CD4-positive, alpha-beta T cell treated with Interleukin-2 at 100 ng/mL for 4 hours (primary cell): ENCODE measurements around the gene DEPDC1B.
"Not testable (repeated sequence)": the region's sequence is repeated elsewhere in the genome, so short reads cannot be mapped to it uniquely, and the experiment has no call there.

Experiments
- DNase-seq: peaks from one replicate; pipeline ENCODE4 v3.0.0-alpha.2; 2020; ENCODE audit warnings: low spot score

The DEPDC1B gene

DNA sequence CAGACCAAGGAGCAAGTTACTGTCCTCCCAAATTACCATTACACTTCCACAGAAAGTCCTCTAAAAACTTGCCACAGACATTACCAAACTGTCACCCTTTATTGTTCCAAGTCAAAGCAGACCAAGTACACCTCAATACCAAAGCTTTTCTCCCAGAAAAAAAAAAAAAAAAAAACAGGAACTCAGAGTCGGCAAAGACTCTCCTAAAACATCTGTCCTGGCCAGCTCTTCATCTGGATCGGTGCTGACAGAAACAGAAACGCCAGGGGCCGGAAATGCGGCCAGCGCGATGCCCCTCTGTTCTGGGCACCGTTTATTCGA is 718 bp downstream of the DEPDC1B start:
- DNase-seq = peak; percentile 6

GRCh38 chr5:60698336-60698735 is 1.6 kb downstream of the DEPDC1B start:
- no peak for DNase-seq

DNA sequence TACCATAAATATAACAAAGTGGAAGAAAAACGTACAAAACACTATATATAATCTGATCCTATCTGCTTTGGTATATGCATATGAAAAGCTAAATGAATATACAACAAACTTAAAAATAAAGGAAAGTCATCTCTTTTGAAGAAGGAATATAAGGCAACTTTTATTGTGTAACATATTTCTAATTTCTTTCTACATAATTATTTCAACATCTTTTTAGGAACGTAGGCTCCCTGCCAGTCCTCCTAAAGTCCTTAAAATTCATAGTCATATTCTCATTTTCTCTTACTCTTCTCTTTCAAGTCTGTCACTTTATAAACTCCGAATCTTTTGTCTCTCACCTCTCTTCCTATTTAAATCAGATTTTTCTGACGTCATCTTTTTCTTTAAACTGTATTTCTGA is 9.6 kb downstream of the DEPDC1B start:
- no peak for DNase-seq

DNA sequence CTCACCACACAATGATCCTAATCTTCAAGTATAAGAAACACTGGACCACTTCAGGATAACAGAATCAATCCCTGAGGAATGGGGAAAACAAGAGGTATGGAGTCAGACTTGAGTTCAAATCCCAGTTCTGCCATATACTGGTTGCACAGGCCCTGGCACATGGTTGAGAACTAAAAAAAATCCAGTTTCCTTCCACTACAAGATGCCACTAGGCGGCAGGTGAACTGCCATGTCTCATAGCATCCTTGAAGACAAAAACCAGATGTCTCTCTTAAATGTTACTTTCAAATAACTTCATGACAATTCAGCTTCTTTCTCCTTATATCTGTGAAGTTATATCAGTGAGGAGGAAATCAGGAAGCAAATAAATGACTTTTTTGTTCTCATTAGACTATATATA is 11.0 kb downstream of the DEPDC1B start:
- DNase-seq = no peak

GRCh38 chr5:60687927-60688720 is 11.8 kb downstream of the DEPDC1B start:
- DNase-seq = peak; percentile 12

DNA sequence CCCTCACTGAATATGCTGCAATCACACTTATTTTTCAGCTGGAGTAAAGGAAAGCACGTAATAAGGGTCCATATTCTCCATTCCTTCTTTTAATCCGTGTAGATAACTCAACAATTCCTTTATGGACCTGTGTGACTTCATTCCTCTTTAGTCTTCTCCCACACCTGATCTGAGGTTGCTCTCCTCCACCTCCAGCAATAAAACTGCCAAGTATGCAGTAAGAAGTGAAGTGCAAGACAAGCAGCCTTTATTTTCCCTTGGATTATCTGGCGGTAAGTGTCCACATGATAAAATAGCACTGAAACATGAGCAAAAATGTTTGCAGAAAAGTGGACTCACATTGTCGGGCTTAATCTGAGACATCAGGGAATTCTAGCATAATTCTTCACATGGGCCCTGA is 13.8 kb downstream of the DEPDC1B start:
- DNase-seq = no peak

DNA sequence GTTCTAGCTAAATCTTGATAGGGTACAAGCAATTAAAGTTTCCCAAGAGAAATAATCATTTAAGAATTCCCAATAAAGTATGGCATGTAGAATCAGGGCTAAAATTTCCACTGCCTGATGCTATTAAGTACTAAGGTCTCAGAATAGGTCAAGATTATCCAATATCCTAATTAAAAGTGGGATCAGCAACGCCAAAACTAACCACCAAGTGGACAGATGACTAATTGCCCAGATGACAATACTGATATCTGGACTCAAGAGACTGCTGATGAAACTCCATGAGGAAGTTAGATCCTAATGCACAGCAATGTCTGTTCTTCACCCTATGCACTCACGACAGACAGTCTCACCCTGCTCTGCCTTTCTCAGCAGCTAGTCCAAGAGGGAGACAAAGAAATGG is 14.3 kb downstream of the DEPDC1B start:
- no peak for DNase-seq

GRCh38 chr5:60685028-60685427 is 14.9 kb downstream of the DEPDC1B start:
- DNase-seq = no peak

GRCh38 chr5:60682007-60682406 is 18.0 kb downstream of the DEPDC1B start:
- not testable (repeated sequence) for DNase-seq

DNA sequence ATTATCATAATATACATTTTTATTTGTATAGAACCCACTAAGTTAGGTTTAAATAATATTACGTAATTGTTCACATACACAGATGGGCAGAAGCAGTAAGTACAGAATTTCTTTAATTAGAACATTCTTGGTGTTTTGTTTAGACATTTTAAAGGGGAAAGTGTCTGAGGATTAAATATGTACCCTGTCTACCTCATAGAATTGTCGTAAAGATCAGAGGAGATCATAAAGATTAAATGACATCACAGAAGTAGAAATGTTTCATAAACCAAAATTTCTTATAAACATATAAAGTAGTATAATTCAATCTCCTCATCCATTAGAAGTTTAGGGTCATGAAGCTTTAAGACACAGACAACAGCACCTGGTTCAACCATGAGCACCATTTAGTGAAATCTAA is 20.1 kb downstream of the DEPDC1B start:
- no peak for DNase-seq

DNA sequence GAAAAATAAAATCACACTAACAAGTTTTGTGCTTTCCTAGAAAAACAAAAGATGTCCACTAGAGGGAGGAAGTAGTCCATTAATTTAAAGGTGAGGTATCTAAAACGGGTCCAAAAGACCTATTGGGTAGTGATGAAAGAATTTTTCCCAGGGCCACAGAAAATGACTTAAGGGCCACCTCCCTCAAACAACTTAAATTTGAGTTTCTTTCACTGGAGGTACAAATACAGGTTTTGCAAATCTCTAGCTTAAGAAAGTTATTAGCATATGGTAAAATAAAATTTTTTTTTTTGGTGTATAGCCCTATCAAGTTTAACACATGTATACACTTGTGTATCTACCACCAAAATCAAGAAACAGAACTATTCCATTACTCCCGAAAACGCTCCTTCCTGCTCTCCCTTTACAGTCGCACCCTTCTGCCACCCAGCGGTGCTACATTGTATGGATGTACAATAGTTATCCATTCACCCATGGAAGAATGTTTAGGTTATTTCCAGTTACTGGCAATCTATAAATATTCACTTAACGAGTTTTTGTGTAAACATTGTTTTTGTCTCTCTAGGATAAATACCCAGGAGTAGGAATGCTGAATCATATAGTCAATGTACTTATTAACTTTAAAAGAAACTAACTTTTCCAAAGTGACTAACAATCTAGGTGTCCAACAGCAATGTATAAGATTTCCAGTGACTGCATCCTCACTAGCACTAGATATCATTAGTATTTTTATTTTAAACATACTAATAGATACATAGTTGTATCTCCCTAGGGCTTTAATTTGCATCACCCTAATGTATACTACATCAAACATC is 21.9 kb downstream of the DEPDC1B start:
- DNase-seq = peak; percentile 46

DNA sequence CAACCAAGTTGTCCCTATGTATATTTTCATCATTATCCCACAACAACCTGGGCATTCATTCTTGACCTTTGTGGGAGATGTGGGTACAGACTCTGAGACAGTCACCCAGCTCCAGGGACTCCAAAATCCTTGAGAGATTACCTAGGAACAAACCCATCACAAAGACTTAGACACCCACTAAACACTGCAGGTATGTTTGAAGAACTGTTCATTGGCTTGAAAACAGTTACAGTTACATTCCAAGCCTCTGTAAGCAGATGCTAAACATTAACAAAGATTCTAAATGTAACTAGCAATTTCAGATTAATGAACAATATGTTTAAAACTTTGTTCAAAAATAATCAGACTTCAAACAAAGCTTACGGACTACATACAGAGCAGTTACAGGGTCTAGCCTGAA is 24.7 kb downstream of the DEPDC1B start:
- DNase-seq = no peak

DNA sequence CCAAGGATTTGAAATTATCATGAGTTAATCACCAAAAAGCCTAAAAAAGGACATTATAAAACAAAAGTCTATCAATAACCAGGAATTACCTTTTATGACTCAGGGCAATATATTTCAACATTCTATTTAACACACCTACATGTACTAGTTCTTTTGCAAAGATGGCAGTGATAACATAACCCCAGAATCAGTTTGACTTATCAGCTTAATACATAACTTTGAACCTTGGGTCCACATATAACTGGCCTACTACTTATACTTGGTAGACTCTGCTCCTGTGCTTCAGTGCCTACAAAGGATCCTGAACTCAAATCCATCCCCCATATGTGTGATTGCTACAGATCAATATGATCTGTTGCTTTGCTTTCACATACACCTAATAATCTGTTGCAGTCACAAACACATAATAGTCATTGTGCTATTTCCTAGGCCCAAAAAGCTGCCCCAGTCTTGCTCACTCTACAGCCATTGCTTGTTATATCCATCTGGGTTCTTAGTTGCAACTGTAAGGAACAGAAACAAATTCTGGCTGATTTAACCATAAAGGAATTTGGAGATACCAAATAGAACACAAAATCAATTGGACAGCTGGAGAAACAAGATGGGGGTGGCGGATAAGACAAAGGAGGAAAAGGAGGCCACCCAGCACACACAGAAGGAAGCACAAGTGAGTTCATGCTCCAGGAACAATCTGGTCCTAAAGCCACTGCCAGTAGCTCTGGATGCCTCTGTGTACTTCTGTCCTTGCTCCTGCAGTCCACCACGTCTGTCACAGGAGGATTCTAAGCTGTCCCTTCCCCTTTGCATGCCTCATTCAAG is 25.5 kb downstream of the DEPDC1B start:
- DNase-seq = no peak

GRCh38 chr5:60673334-60673733 is 26.6 kb downstream of the DEPDC1B start:
- DNase-seq = no peak

- DNase-seq = no peak
Measured at GRCh38 chr5:60672693-60673264, 27.2 kb downstream of the DEPDC1B start.

GRCh38 chr5:60671899-60672692 is 27.9 kb downstream of the DEPDC1B start:
- no peak for DNase-seq

GRCh38 chr5:60670749-60671148 is 29.2 kb downstream of the DEPDC1B start:
- no peak for DNase-seq

- DNase-seq = peak; percentile 54
Measured at GRCh38 chr5:60668686-60669304, 31.2 kb downstream of the DEPDC1B start.

GRCh38 chr5:60651872-60652620 is 47.9 kb downstream of the DEPDC1B start:
- no peak for DNase-seq

GRCh38 chr5:60649288-60649917 is 50.6 kb downstream of the DEPDC1B start:
- DNase-seq = peak; percentile 17
